ENCODE data around the gene AP3S1.

GRCh38 chr5:115869256-115869795 is 27.6 kb downstream of the AP3S1 start:
- no peak for TF ChIP-seq MBNL3 (CRISPR knock-in tag; conservative IDR thresholded peaks at IDR 0.05)
- no peak for TF ChIP-seq SP2 (CRISPR knock-in tag; IDR thresholded peaks at IDR 0.05)
- no peak for TF ChIP-seq ZNF720 (CRISPR knock-in tag; IDR thresholded peaks at IDR 0.05)
- no peak for TF ChIP-seq TERF1 (CRISPR knock-in tag; IDR thresholded peaks at IDR 0.05)
- no peak for TF ChIP-seq ATF3 (CRISPR knock-in tag; IDR thresholded peaks at IDR 0.05)
- no peak for TF ChIP-seq ZNF513 (CRISPR knock-in tag; conservative IDR thresholded peaks at IDR 0.05)
- TF ChIP-seq SETDB1 (CRISPR knock-in tag; IDR thresholded peaks at IDR 0.05; ENCODE audit: borderline replicate concordance), result no peak
- TF ChIP-seq ATF2 (CRISPR knock-in tag; IDR thresholded peaks at IDR 0.05), result no peak
- TF ChIP-seq ZNF552 (CRISPR knock-in tag; IDR thresholded peaks at IDR 0.05; ENCODE audit: borderline replicate concordance), result no peak
- no peak for TF ChIP-seq PBX3 (CRISPR knock-in tag; IDR thresholded peaks at IDR 0.05; ENCODE audit: borderline replicate concordance)
- no peak for TF ChIP-seq HDAC6 (IDR thresholded peaks at IDR 0.05; ENCODE audit: low read depth, low read length)

Data from HepG2 (cell line).